Activated T-helper 2 cell treated with anti-CD3 and anti-CD28 coated beads, Interferon-gamma antibody, Interleukin-2, Interleukin-4, amounts not matched to agents 10 μg/mL and 5 μg/mL and 100 μg/mL, durations not matched to agents 14 hours and 24 hours and 36 hours (primary cell): ENCODE data around the gene KIF27. TPM values are rescaled to one million over a fixed set of nuclear protein-coding genes. Genes with fewer than 3 reads are reported as not detected.
A peak's percentile ranks its signal among the peaks of the same experiment; 100 is the strongest.
"Not testable (repeated sequence)": the region's sequence is repeated elsewhere in the genome, so short reads cannot be mapped to it uniquely, and the experiment has no call there.

Experiments used
- DNase-seq: peaks from one replicate; pipeline ENCODE4 v3.0.0; 2021; ENCODE audit warnings: low spot score
- H3K27ac Mint-ChIP-seq: one replicate; pipeline ENCODE4 v1.8.0; 2021; ENCODE audit warnings: mixed read lengths
- H3K27me3 Mint-ChIP-seq: one replicate; pipeline ENCODE4 v1.8.0; 2021; ENCODE audit warnings: low read depth, mixed read lengths
- H3K36me3 Mint-ChIP-seq: one replicate; pipeline ENCODE4 v1.8.0; 2021; ENCODE audit warnings: low read depth, mixed read lengths
- H3K4me1 Mint-ChIP-seq: one replicate; pipeline ENCODE4 v1.8.0; 2021; ENCODE audit warnings: low read depth, mixed read lengths
- H3K4me3 Mint-ChIP-seq: one replicate; pipeline ENCODE4 v1.8.0; 2021; ENCODE audit warnings: low read depth, mild to moderate bottlenecking, moderate library complexity, mixed read lengths
- H3K9me3 Mint-ChIP-seq: one replicate; pipeline ENCODE4 v1.8.0; 2021; ENCODE audit warnings: mixed read lengths
- intact Hi-C: fragments of 100-400 bp; cut with micrococcal nuclease; formaldehyde crosslinking; loops from one replicate; pipeline ENCODE4 v1.15.1; 2023
- total RNA-seq: library from RNA; stranded (reverse); gene quantifications from 2 replicates; pipeline ENCODE4 v1.2.3, GENCODE V29; 2022

KIF27 gene
- total RNA-seq, 1 donor from 2014 or later, result 2.3 TPM

DNA sequence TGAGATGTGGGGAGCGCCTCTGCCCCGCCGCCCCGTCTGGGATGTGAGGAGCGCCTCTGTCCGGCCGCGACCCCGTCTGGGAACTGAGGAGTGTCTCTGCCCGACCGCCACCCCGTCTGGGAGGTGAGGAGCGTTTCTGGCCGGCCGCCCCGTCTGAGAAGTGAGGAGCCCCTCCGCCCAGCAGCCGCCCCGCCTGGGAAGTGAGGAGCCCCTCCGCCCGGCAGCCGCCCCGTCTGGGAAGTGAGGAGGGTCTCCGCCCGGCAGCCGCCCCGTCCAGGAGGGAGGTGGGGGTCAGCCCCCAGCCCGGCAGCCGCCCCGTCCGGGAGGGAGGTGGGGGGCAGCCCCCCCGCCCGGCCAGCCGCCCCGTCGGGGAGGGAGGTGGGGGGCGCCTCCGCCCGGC, 26.9 kb upstream of the KIF27 start:
- H3K4me3 Mint-ChIP-seq, intact Hi-C loops, DNase-seq, H3K9me3 Mint-ChIP-seq, H3K4me1 Mint-ChIP-seq, H3K27ac Mint-ChIP-seq, H3K27me3 Mint-ChIP-seq: not testable (repeated sequence)
- H3K36me3 Mint-ChIP-seq, result peaks cover 44% of the 10 kb centered on the region

DNA sequence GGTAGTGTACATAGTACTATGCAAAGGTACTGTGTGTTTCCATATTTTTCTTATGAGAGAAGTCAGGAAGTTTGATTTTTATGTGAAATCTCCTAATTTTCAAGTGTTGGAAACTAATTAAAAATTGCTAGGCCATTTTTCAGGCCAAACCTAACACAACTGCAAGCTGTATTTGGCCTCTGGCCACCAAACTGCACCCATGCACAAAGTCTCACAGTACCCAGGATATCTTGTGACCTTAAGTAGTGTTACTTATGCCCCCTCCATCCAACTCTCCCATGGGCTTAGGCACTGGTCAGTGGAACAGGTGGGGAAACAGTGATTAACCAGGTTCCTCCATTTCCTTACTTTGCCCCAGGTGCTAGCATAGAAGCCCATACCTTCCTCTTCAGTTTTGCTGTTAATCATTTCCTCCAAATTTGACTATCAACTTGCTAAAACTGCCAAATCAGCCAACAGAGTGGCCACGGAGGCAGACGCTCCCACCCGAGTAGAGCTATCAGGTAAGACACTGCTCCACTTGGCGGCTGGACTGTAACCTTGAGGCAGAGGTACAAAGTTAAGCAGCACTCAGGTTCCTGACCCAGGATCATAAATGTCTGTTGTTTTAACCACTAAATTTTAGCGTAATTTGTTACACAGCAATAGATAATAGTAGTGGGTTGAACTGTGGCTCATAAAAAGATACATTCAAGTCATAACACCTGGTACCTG, 19.5 kb upstream of the KIF27 start:
- intact Hi-C loops, result no loop called here
- no peak overlapping the region for H3K27ac Mint-ChIP-seq
- H3K27me3 Mint-ChIP-seq, result no peaks in the 10 kb centered on the region
- H3K4me3 Mint-ChIP-seq, result no peak overlapping the region
- DNase-seq, result no peak
- H3K36me3 Mint-ChIP-seq, result peaks cover 58% of the 10 kb centered on the region
- no peaks in the 10 kb centered on the region for H3K9me3 Mint-ChIP-seq
- H3K4me1 Mint-ChIP-seq, result peaks cover 3% of the 10 kb centered on the region

DNA sequence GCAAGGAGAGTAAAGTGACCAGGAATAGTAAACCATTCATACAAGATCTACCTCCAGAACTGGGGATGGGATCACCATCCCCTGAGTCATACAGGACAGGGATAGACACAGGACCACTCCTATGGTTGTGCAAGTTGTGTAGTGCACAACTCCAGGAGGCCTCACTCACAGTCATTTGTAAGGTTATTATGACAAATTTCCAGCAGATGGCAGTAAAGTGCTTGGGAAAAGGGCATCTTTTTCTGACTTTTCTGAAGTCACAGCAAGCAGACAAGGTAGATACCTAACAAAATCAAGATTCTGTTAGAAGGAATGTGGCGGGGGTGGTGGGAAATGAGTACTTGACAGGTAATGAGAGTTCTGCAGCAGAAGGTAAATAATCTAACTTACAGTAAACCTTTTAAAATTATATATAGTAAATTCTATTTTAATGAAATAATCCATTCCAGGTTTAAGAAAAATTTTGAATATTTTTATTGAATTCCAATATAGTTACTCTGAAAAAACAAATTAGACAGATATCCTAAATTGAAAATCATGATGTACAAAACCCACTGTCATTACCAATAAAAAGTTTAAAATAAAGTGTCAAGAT, 16.7 kb upstream of the KIF27 start:
- H3K4me1 Mint-ChIP-seq, result peaks cover 13% of the 10 kb centered on the region
- intact Hi-C loops, result loop anchor here (1.0 kb wide), 3 partner anchors 235 to 377 kb away; no protein-coding TSS in a partner anchor
- H3K27ac Mint-ChIP-seq, result no peak overlapping the region
- no peaks in the 10 kb centered on the region for H3K27me3 Mint-ChIP-seq
- no peak overlapping the region for H3K4me3 Mint-ChIP-seq
- peak; percentile 23 for DNase-seq
- H3K36me3 Mint-ChIP-seq, result peaks cover 42% of the 10 kb centered on the region
- H3K9me3 Mint-ChIP-seq, result no peaks in the 10 kb centered on the region

DNA sequence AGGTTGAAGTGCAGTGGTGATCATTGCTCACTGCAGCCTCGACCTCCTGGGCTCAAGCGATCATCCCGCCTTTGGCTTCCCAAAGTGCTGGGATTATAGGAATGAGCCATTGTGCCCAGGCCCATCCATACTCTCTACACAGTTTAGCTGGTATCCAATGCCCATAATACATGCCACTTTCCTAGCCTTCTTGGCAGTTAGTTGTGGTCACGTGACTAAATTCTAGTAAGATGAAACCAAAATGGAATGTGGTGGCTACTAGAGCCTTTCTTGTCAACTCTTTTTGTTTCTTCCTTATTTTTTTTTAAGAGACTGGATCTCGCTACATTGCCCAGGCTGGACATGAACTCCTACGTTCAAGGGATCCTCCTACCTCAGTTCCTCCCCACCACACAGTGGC, 15.3 kb upstream of the KIF27 start:
- Mint-ChIP-seq H3K27me3 (no peaks in the 10 kb centered on the region), H3K9me3 (no peaks in the 10 kb centered on the region), H3K36me3 (peaks cover 29% of the 10 kb centered on the region), H3K4me1 (peaks cover 19% of the 10 kb centered on the region), H3K27ac (no peak overlapping the region), H3K4me3 (no peak overlapping the region)
- no peak for DNase-seq
- intact Hi-C loops, result no loop called here

DNA sequence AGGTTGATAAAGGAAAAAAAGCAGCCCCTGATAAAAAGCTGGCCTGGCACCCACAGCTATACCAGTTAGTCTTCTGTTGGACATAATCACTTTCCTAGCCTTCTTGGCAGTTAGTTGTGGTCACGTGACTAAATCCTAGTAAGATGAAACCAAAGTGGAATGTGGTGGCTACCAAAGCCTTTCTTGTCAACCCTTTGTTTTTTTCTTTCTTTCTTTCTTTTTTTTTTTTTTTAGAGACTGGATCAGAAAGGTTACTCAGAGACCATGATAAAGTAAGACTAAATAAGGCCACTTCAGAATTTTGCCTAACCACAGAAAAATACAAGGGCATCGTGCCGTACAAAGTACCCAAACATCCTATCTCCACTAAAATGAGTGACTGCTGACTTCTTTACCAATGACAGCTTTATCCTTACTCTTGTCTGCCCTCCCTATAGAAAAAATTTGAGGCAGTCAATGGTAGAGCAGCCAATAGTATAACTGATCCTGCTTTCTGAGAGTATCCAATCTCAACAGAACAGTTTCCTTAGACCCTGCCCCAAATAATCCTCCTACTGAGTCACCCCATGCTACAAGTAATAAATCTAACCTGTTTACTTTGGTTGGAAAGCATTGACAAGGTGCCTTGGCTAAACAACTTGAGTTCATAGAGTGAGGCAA, 14.2 kb upstream of the KIF27 start:
- peaks cover 20% of the 10 kb centered on the region for H3K36me3 Mint-ChIP-seq
- no peak for DNase-seq
- no peaks in the 10 kb centered on the region for H3K9me3 Mint-ChIP-seq
- no peaks in the 10 kb centered on the region for H3K27me3 Mint-ChIP-seq
- peaks cover 24% of the 10 kb centered on the region for H3K4me1 Mint-ChIP-seq
- H3K27ac Mint-ChIP-seq, result no peak overlapping the region
- intact Hi-C loops, result no loop called here
- no peak overlapping the region for H3K4me3 Mint-ChIP-seq

DNA sequence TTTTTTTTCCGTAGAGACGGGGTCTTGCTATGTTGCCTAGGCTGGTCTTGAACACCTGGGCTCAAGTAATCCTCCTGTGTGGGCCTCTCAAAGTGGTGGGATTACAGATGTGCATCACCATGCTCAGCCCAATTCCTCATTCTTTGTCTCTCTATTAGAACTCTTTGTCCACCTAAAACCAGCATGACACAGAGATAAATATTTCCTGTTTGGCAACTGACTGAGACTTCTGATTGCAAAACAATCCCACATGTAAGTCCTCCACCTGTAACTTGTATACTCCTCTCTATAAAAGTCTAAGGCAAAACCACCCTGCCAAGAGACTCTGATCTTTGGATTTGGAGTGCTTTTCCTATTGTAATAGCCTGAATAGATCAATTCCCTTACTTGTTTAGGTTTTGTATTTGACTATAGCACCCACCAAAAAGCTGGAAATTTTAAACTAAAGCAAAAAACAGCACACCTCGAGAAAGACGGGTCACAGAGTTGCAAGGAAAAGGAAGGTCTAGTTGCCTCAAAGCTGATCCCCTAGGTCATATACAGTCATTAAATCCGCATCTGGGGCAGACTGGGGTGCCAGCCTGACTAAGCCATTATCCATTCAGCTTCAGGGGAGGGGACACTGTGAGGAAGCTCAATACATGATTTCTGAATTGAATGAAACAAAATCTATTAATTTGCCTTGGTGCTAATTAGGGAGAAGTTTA, 13.5 kb upstream of the KIF27 start:
- peaks cover 18% of the 10 kb centered on the region for H3K36me3 Mint-ChIP-seq
- H3K4me3 Mint-ChIP-seq, result no peak overlapping the region
- intact Hi-C loops, result no loop called here
- H3K9me3 Mint-ChIP-seq, result no peaks in the 10 kb centered on the region
- peaks cover 24% of the 10 kb centered on the region for H3K4me1 Mint-ChIP-seq
- H3K27me3 Mint-ChIP-seq, result no peaks in the 10 kb centered on the region
- no peak overlapping the region for H3K27ac Mint-ChIP-seq
- no peak for DNase-seq

DNA sequence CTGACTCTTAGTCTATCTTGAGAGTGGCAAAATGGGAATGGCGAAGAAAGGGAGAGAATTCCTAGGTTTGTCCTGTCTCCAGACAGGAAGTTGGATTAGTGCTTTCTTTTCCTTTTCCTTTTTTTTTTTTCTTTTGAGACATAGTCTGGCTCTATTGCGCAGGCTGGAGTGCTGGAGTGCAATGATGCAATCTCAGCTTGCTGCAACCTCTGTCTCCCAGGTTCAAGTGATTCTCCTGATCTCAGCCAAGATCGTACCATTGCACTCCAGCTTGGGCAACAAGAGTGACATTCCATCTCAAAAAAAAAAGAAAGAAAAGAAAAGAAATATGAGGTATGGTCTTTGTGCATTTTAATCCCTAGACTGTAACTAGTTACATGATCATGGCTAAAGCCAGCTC, 12.6 kb upstream of the KIF27 start:
- Mint-ChIP-seq H3K4me1 (peaks cover 24% of the 10 kb centered on the region), H3K4me3 (no peak overlapping the region), H3K27me3 (no peaks in the 10 kb centered on the region), H3K9me3 (no peaks in the 10 kb centered on the region), H3K27ac (no peak overlapping the region), H3K36me3 (peaks cover 9% of the 10 kb centered on the region)
- no peak for DNase-seq
- intact Hi-C loops, result no loop called here

DNA sequence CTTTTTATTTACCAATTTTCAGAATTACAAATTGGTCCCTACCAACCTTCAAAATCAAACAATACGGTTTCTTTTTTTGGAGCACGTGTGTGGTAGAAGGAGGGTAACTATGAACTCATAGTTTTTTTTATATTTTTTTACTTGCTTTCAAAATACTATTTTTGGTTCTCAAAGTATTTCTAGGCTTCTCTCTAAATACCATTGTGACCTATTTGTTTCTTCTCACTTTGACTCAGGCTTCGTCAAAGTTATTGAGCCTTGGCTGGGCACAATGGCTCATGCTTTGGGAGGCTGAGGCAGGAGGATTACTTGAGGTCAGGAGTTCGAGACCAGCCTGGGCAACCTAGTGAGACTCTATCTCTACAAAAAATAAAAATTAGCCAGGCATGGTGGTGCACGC, 11.6 kb upstream of the KIF27 start:
- no peak overlapping the region for H3K4me3 Mint-ChIP-seq
- H3K9me3 Mint-ChIP-seq, result no peaks in the 10 kb centered on the region
- peaks cover 2% of the 10 kb centered on the region for H3K27me3 Mint-ChIP-seq
- no peak for DNase-seq
- intact Hi-C loops, result no loop called here
- H3K27ac Mint-ChIP-seq, result no peak overlapping the region
- H3K4me1 Mint-ChIP-seq, result peaks cover 22% of the 10 kb centered on the region
- H3K36me3 Mint-ChIP-seq, result peaks cover 2% of the 10 kb centered on the region

DNA sequence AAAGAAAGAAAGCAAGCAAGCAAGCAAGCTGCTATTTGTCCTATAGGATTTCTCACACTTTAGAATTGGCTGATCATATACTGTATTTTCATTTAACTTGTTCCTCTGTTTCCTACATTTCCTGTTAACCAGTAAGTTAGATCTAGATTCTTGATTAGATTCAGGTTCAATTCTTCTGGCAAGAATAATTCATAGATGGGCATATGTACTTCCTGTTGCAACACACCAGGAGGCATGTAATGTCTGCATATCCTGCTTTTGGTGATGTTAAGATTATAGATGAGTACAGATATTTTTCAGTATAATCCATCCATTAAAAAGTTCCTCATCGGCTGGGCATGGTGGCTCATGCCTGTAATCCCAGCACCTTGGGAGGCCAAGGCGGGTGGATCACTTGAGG, 10.8 kb upstream of the KIF27 start:
- DNase-seq, result no peak
- Mint-ChIP-seq H3K4me1 (peaks cover 20% of the 10 kb centered on the region), H3K4me3 (no peak overlapping the region), H3K27me3 (peaks cover 3% of the 10 kb centered on the region), H3K27ac (no peak overlapping the region), H3K36me3 (no peaks in the 10 kb centered on the region), H3K9me3 (no peaks in the 10 kb centered on the region)
- intact Hi-C loops, result no loop called here

DNA sequence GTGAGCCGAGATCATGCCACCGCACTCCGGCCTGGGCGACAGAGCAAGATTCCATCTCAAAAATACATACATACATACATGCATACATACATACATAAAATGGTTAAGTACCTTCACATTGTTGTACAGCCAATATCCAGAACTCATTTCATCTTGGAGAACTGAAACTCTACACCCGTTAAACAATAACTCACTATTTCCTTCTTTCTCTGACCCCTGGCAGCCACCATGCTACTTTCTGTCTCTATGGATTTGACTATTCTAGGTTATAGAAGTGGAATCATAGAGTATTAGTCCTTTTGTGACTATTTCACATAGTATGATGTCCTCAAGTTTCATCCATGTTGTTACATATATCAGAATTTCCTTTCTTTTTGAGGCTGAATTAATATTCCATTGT, 9.6 kb upstream of the KIF27 start:
- Mint-ChIP-seq H3K27ac (no peak overlapping the region), H3K36me3 (no peaks in the 10 kb centered on the region), H3K27me3 (peaks cover 3% of the 10 kb centered on the region), H3K9me3 (no peaks in the 10 kb centered on the region), H3K4me1 (peaks cover 20% of the 10 kb centered on the region), H3K4me3 (no peak overlapping the region)
- intact Hi-C loops, result no loop called here
- no peak for DNase-seq

DNA sequence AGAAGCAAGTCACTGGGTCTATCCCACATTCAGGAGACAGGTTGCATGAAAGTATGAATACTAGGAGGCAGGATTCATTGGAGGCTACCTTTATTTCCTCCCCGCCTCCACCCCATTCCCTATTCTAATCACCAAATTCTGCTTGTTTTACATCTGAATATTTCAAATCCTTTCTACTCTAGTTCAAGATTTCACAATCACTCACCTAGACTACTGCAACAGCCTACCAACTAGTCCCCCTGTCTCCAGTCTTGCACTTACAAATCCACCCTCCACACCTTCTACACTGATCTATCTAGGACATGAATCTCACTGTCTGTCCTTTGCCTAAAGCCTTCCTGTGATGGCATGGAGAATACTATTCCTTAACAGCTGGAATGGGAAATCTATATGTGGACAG, 6.4 kb upstream of the KIF27 start:
- Mint-ChIP-seq H3K4me1 (peaks cover 12% of the 10 kb centered on the region), H3K4me3 (no peak overlapping the region), H3K9me3 (no peaks in the 10 kb centered on the region), H3K27me3 (peaks cover 3% of the 10 kb centered on the region), H3K36me3 (no peaks in the 10 kb centered on the region), H3K27ac (no peak overlapping the region)
- DNase-seq, result no peak
- intact Hi-C loops, result loop anchor here (10.0 kb wide), 2 partner anchors 367 to 593 kb away; no protein-coding TSS in a partner anchor

DNA sequence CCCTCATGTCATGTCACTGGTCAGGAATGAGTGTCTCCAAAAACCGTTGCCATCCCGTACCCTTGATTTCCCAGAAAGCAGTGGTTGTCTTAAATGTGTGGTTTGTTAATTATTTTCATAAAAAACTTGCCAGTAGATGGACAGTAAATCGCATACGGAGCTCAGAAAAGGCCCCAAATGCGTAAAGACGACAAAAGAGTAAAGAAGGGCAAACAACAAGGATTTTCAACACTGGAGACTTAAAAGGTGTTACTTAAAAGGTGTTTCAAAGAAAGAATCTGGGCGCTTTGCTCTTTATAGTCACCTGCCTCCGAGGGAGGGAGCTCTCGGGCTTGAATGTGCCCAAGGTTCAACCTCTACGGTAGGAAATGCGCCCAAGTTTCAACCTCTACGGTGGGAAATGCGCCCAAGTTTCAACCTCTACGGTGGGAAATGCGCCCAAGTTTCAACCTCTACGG, 734 bp downstream of the KIF27 start:
- H3K9me3 Mint-ChIP-seq, result no peaks in the 10 kb centered on the region
- H3K4me1 Mint-ChIP-seq, result peaks cover 19% of the 10 kb centered on the region

More for the DNA sequence above, 734 bp downstream of the KIF27 start:
- intact Hi-C loops, result loop anchor here (2.0 to 10.0 kb wide), 4 partner anchors 36 to 586 kb away; a partner anchor contains a TSS
- no peak for DNase-seq
- Mint-ChIP-seq H3K36me3 (no peaks in the 10 kb centered on the region), H3K27me3 (no peaks in the 10 kb centered on the region), H3K27ac (peak overlapping the region; percentile 86), H3K4me3 (peak overlapping the region; percentile 74)
